NK-92 (cell line): Measurements from ENCODE around the gene NLGN4Y.

ENCODE experiments used
- DNase-seq: peaks from one replicate; lab custom pipeline; 2025; ENCODE audit not compliant: unreplicated experiment; lab: John Stamatoyannopoulos, UW

NLGN4Y gene

GRCh38 chrY:14524272-14525231 is at the start of gene NLGN4Y:
NLGN4Y (plus strand) TSS chrY:14524529; CDS start chrY:14622120, 97,591 bp downstream.
- DNase-seq: no peak

- DNase-seq: no peak
These were observed 38.4 kb upstream of the NLGN4Y start for GRCh38 chrY:14485935-14486334.

- no peak for DNase-seq
These were observed 34.1 kb upstream of the NLGN4Y start for GRCh38 chrY:14490226-14490625.

- no peak for DNase-seq
These were observed 26.3 kb upstream of the NLGN4Y start for GRCh38 chrY:14498071-14498470.

GRCh38 chrY:14504592-14504991 is 19.7 kb upstream of the NLGN4Y start:
- DNase-seq: no peak

GRCh38 chrY:14522379-14522950 is 1.9 kb upstream of the NLGN4Y start:
- DNase-seq: no peak

- DNase-seq: no peak
These were observed 648 bp upstream of the NLGN4Y start for GRCh38 chrY:14523491-14524271.

- no peak for DNase-seq
These were observed 986 bp downstream of the NLGN4Y start for GRCh38 chrY:14525315-14525714.

- DNase-seq: no peak
These were observed 4.0 kb downstream of the NLGN4Y start for GRCh38 chrY:14528361-14528760.

GRCh38 chrY:14536703-14537102 is 12.4 kb downstream of the NLGN4Y start:
- no peak for DNase-seq

- no peak for DNase-seq
These were observed 19.2 kb downstream of the NLGN4Y start for GRCh38 chrY:14543506-14543905.

- DNase-seq: no peak
These were observed 57.0 kb downstream of the NLGN4Y start for GRCh38 chrY:14581294-14581693.

- DNase-seq: no peak
These were observed 62.4 kb downstream of the NLGN4Y start for GRCh38 chrY:14586725-14587124.

- DNase-seq: no peak
These were observed 77.0 kb downstream of the NLGN4Y start for GRCh38 chrY:14601372-14601771.

- DNase-seq: no peak
These were observed 93.3 kb downstream of the NLGN4Y start for GRCh38 chrY:14617625-14618024.

- no peak for DNase-seq
These were observed 94.2 kb downstream of the NLGN4Y start for GRCh38 chrY:14618513-14618912.

GRCh38 chrY:14628208-14628607 is 103.9 kb downstream of the NLGN4Y start:
- DNase-seq: no peak

GRCh38 chrY:14631676-14632075 is 107.3 kb downstream of the NLGN4Y start:
- no peak for DNase-seq

GRCh38 chrY:14633718-14634117 is 109.4 kb downstream of the NLGN4Y start:
- DNase-seq: no peak

- DNase-seq: no peak
These were observed 110.6 kb downstream of the NLGN4Y start for GRCh38 chrY:14634954-14635353.

- no peak for DNase-seq
These were observed 113.2 kb downstream of the NLGN4Y start for GRCh38 chrY:14637551-14637950.

- DNase-seq: no peak
These were observed 117.5 kb downstream of the NLGN4Y start for GRCh38 chrY:14641853-14642252.
